ENCODE measurements around the gene ABCA7.

GRCh38 chr19:1015782-1016646, 23.9 kb upstream of the ABCA7 start:
- TF ChIP-seq CTCF (IDR thresholded peaks at IDR 0.05) (no peak), POLR2A (IDR thresholded peaks at IDR 0.05) (no peak)

Data from adrenal gland (tissue), 5 donors.